ENCODE results near the gene IL23A. TPM values are rescaled to one million over a fixed set of nuclear protein-coding genes. Genes with fewer than 3 reads are reported as not detected.
"Not testable (repeated sequence)": the region's sequence is repeated elsewhere in the genome, so short reads cannot be mapped to it uniquely, and the experiment has no call there.

The IL23A gene, protein sequence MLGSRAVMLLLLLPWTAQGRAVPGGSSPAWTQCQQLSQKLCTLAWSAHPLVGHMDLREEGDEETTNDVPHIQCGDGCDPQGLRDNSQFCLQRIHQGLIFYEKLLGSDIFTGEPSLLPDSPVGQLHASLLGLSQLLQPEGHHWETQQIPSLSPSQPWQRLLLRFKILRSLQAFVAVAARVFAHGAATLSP
- under 0.01 TPM in 1 of 2 replicates, not detected in the other for total RNA-seq

- peak in 1 of 2 donors; percentile 53 for DNase-seq (ENCODE audit: low read depth in 2 of 2)
Observed at GRCh38 chr12:56338308-56339157, at the start of gene IL23A. Gene IL23A (plus strand): TSS chr12:56338884. CDS start chr12:56339045, 161 bp downstream.

- DNase-seq (ENCODE audit: low read depth in 2 of 2): no peak
Observed at GRCh38 chr12:56293795-56294194, 44.9 kb upstream of the IL23A start.

DNA sequence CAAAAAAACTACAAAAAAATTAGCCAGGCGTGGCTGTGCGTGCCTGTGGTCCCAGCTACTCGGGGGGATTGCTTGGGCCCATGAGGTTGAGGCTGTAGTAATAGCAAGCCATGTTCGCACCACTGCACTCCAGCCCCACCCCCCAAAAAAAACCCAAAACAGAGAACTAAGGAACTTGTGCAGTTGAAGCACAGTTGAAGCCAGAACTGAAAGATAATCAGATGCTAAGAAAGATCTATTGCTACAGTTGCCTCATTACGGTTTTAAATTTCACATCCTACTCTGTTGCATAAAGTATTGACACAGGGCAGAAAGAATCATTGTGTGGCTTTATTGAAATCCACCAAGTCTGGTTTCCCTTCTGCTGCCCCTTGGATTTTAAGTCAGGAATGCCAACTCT, 42.4 kb upstream of the IL23A start:
- no peak for DNase-seq (ENCODE audit: low read depth in 2 of 2)

- DNase-seq (ENCODE audit: low read depth in 2 of 2): no peak
Observed at GRCh38 chr12:56297400-56297799, 41.3 kb upstream of the IL23A start.

DNA sequence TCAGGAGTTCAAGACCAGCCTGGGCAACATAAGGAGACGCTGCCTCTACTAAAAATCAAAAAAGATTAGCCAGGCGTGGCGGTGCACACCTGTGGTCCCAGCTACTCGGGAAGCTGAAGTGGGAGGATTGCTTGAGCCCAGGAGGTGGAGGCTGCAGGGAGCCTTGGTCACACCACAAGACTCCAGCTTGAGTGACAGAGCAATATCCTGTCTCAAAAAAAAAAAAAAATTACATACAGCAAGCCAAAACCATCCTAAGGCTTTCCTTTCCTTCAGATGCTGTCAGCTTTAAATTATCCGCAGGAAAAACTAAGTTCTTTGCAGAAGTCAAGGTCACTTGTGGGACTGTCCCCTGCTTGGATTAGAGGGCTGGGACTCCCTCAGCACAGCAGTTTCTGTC, 39.9 kb upstream of the IL23A start:
- DNase-seq (ENCODE audit: low read depth in 2 of 2): peak in 1 of 2 donors; percentile 8

- DNase-seq (ENCODE audit: low read depth in 2 of 2): no peak
Observed at GRCh38 chr12:56299308-56299852, 39.3 kb upstream of the IL23A start.

- peak; percentile 96 to 99 for DNase-seq (ENCODE audit: low read depth in 2 of 2)
Observed at GRCh38 chr12:56299853-56300643, 38.6 kb upstream of the IL23A start, which contains the start of gene CS. Gene CS (minus strand): TSS chr12:56300330. CDS start chr12:56300201, 129 bp downstream.

GRCh38 chr12:56300644-56301464, 37.8 kb upstream of the IL23A start:
- peak in 1 of 2 donors; percentile 15 for DNase-seq (ENCODE audit: low read depth in 2 of 2)

DNA sequence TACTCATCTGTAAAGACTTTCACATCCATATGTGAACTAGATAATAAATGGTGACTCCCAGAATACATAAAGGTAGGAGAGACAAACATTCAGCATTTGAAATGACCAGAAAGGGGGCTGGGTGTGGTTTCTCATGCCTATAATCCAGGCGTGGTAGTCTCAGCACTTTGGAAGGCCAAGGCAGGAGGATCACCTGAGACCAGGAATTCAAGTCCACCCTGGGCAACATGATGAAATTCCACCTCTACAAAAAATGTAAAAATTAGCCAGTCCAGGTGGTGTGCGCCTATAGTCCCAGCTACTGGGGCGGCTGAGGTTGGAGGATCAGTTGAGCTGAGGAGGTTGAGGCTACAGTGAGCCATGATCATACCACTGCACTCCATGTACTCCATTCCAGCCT, 34.4 kb upstream of the IL23A start:
- no peak for DNase-seq (ENCODE audit: low read depth in 2 of 2)

DNA sequence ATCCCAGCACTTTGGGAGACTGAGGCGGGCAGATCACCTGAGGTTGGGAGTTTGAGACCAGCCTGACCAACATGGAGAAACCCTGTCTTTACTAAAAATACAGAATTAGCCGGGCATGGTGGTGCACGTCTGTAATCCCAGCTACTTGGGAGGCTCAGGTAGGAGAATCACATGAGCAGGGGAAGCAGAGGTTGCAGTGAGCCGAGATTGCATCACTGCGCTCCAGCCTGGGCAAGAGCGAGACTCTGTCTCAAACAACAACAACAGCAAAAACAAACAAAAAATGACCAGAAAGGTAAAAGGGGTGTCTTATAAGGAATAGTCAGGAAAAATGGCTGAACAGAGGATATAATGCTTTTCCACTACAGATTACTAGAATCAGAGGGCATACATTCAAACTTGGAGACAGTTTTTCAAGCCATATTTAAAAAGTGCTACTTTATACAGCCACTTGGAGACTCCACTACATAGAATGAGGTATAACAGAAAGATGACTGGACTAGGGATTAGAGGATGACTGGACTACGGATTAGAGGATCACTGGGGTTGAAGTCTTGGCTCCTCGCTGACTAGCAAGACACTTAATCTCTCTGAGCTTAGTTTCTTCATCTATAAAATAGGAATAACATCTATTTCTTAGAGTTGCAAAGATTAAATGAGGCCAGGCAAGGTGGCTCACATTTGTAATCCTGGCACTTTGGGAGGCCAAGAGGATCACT, 33.7 kb upstream of the IL23A start:
- DNase-seq (ENCODE audit: low read depth in 2 of 2): no peak

- DNase-seq (ENCODE audit: low read depth in 2 of 2): no peak
Observed at GRCh38 chr12:56307221-56307965, 31.3 kb upstream of the IL23A start.

- no peak for DNase-seq (ENCODE audit: low read depth in 2 of 2)
Observed at GRCh38 chr12:56308714-56309113, 30.0 kb upstream of the IL23A start.

DNA sequence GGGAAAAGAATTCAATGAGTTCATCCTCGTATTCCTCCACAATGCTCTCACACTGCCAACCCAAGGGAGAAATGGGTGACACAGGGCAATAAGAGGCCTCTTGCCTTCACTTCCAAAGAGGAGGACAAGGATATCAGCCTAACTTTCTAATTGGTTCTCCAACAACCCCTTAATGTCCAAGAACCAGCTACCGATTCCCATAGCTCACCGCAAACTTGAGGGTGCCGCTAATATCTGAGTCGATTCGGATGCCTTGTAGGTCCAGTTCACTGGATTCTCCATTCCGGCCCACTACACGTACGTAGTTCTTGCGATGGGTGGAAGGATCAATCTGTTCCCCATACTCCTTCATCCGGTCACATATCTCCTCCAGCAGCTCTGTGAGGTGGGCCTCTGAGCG, 27.7 kb upstream of the IL23A start:
- no peak for DNase-seq (ENCODE audit: low read depth in 2 of 2)

GRCh38 chr12:56315249-56315621, 23.4 kb upstream of the IL23A start:
- DNase-seq (ENCODE audit: low read depth in 2 of 2): no peak

GRCh38 chr12:56315622-56316473, 22.8 kb upstream of the IL23A start, which contains the start of gene CNPY2:
Gene CNPY2 (minus strand): TSS chr12:56315988. CDS start chr12:56315217, 771 bp downstream.
- peak; percentile 97 to 99 for DNase-seq (ENCODE audit: low read depth in 2 of 2)

DNA sequence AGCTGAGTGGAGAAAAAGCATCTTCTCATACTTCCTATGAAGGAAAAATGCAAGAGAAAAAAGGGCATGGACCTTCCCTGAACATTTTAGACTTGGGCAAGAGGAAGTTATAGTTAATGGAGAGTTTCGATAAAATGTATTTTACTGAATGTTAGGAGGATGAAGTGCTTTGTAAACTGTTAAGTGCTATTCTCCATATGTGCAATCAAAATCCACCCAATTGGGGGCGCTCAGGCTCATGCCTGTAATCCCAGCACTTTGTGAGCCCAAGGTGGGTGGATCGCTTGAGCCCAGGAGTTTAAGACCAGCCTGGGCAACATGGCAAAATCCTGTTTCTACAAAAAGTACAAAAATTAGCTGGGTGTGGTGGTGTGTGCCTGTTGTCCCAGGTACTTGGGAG, 21.0 kb upstream of the IL23A start:
- DNase-seq (ENCODE audit: low read depth in 2 of 2): no peak

- DNase-seq (ENCODE audit: low read depth in 2 of 2): no peak
Observed at GRCh38 chr12:56321027-56321426, 17.7 kb upstream of the IL23A start.

- not testable (repeated sequence) for DNase-seq (ENCODE audit: low read depth in 2 of 2)
Observed at GRCh38 chr12:56321610-56322009, 17.1 kb upstream of the IL23A start.
